OCI-LY7 (cell line): Measurements from ENCODE around the gene IGF2BP2.

Experiments
- EZH2phosphoT487 ChIP-seq: fragments of 200-600 bp; sonication (generic); IDR thresholded peaks from 2 replicates; pipeline ENCODE4 v1.6.1; 2018; ENCODE audit warnings: low read depth, borderline replicate concordance, mild to moderate bottlenecking, mixed run types, antibody characterized with exemption, low read length, moderate library complexity, mixed read lengths
- TF ChIP-seq, protein P1 (sequence below): fragments of 200-600 bp; sonication (generic); conservative IDR thresholded peaks from 2 replicates; pipeline ENCODE4 v1.5.1; 2014; ENCODE audit warnings: mild to moderate bottlenecking, antibody characterized with exemption, low read length, moderate library complexity, mixed read lengths

DNA sequence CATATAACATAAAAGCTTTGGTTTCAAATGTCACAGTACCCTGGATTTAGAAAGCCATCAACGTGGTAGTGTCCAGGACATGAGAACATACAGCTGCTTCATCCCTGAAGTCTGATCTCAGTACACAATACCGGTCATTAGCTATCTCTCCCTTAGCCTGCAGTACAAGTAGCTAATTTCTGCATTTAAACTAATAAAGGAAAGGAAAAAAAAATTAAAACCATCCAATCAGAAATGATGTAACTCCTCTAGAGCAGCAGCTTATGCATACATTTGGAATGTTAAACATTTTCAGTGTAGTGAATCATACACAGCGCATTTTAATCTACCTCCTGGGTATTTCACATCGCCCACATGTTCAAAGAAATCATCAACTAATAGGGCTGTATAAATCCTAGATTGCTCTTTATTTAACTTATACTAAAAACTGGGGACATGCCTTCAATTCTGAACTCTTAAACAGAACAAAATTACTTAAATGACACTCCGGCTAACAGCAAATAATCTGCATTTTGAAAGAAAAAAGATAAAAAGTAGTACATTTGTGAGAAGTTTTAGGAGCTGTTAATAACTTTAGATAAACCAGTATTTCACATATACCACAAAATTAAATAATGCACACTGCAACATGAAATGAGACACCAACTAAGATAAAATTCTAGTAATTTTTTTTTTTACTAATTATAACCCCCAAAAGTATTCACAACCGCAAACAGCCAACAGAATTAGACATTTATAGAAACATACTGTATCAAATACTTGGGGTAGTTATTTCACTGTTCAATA lies 3.7 kb downstream of the IGF2BP2 start:
- TF ChIP-seq, protein P1, sequence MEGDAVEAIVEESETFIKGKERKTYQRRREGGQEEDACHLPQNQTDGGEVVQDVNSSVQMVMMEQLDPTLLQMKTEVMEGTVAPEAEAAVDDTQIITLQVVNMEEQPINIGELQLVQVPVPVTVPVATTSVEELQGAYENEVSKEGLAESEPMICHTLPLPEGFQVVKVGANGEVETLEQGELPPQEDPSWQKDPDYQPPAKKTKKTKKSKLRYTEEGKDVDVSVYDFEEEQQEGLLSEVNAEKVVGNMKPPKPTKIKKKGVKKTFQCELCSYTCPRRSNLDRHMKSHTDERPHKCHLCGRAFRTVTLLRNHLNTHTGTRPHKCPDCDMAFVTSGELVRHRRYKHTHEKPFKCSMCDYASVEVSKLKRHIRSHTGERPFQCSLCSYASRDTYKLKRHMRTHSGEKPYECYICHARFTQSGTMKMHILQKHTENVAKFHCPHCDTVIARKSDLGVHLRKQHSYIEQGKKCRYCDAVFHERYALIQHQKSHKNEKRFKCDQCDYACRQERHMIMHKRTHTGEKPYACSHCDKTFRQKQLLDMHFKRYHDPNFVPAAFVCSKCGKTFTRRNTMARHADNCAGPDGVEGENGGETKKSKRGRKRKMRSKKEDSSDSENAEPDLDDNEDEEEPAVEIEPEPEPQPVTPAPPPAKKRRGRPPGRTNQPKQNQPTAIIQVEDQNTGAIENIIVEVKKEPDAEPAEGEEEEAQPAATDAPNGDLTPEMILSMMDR: no peak
- TF ChIP-seq EZH2phosphoT487: no peak
